WTC11 (cell line): ENCODE data around the gene RARB. TPM values are rescaled to one million over a fixed set of nuclear protein-coding genes. Genes with fewer than 3 reads are reported as not detected.

Source experiments
- ATAC-seq: fragments of 200-7000 bp; cut with Tn5 transposase; 2 replicates; pipeline ENCODE4 v1.10.0; 2021; ENCODE audit warnings: mild to moderate bottlenecking, moderate library complexity
- CTCF ChIA-PET: fragments of 300-600 bp; sonication (Branson Sonifier 250); formaldehyde crosslinking; loops from one replicate; lab custom pipeline; 2021; ENCODE audit warnings: antibody characterized with exemption; lab: Charles Lee
- POLR2A ChIA-PET: fragments of 350-600 bp; sonication (Branson Sonifier 250); formaldehyde crosslinking; loops from one replicate; lab custom pipeline; 2021; ENCODE audit warnings: antibody characterized with exemption; lab: Charles Lee
- DNase-seq: peaks from one replicate; pipeline ENCODE4 v3.0.0; 2021; ENCODE audit warnings: low spot score
- H3K27ac Mint-ChIP-seq: 2 replicates; pipeline ENCODE4 v1.8.0; 2021; ENCODE audit warnings: mixed read lengths
- H3K27me3 Mint-ChIP-seq: 2 replicates; pipeline ENCODE4 v1.8.0; 2021; ENCODE audit warnings: low read depth, mild to moderate bottlenecking, moderate library complexity, mixed read lengths
- H3K36me3 Mint-ChIP-seq: 2 replicates; pipeline ENCODE4 v1.8.0; 2021; ENCODE audit warnings: mixed read lengths
- H3K4me1 Mint-ChIP-seq: 2 replicates; pipeline ENCODE4 v1.8.0; 2022; ENCODE audit warnings: mixed read lengths
- H3K4me3 Mint-ChIP-seq: 2 replicates; pipeline ENCODE4 v1.8.0; 2021; ENCODE audit warnings: mild to moderate bottlenecking, moderate library complexity, mixed read lengths
- H3K9me3 Mint-ChIP-seq: 2 replicates; pipeline ENCODE4 v1.8.0; 2021; ENCODE audit warnings: mixed read lengths
- CREB1 ChIP-seq: sonication (generic); formaldehyde crosslinking; IDR thresholded peaks from 2 replicates; pipeline ENCODE4 v1.8.0; 2023; ENCODE audit warnings: mild to moderate bottlenecking, missing genetic modification reagents
- FOXK1 ChIP-seq: sonication (generic); formaldehyde crosslinking; IDR thresholded peaks from 2 replicates; pipeline ENCODE4 v1.8.0; 2022; ENCODE audit warnings: mild to moderate bottlenecking, moderate library complexity, missing genetic modification reagents
- FOXP1 ChIP-seq: sonication (generic); formaldehyde crosslinking; IDR thresholded peaks from 2 replicates; pipeline ENCODE4 v1.8.0; 2022; ENCODE audit warnings: missing genetic modification reagents, mild to moderate bottlenecking, moderate library complexity, borderline replicate concordance
- JUN ChIP-seq: sonication (generic); formaldehyde crosslinking; IDR thresholded peaks from 2 replicates; pipeline ENCODE4 v1.8.0; 2023; ENCODE audit warnings: mild to moderate bottlenecking, missing genetic modification reagents
- MXD4 ChIP-seq: fragments of 250-450 bp; sonication (Bioruptor Pico); IDR thresholded peaks from 2 replicates; pipeline ENCODE4 v1.8.0; 2021; ENCODE audit warnings: mild to moderate bottlenecking, moderate library complexity, borderline replicate concordance
- NFATC4 ChIP-seq: fragments of 250-450 bp; sonication (Bioruptor Pico); IDR thresholded peaks from 2 replicates; pipeline ENCODE4 v1.9.0; 2021; ENCODE audit warnings: mild to moderate bottlenecking
- NR2C2 ChIP-seq: sonication (generic); formaldehyde crosslinking; IDR thresholded peaks from 2 replicates; pipeline ENCODE4 v1.8.0; 2022; ENCODE audit warnings: mild to moderate bottlenecking, missing genetic modification reagents
- NR3C1 ChIP-seq: sonication (generic); formaldehyde crosslinking; conservative IDR thresholded peaks from 2 replicates; pipeline ENCODE4 v1.8.1; 2023; ENCODE audit warnings: low read depth, mild to moderate bottlenecking, missing genetic modification reagents
- RELA ChIP-seq: sonication (generic); formaldehyde crosslinking; IDR thresholded peaks from 2 replicates; pipeline ENCODE4 v1.8.1; 2022; ENCODE audit warnings: missing genetic modification reagents, mild to moderate bottlenecking, borderline replicate concordance
- SMAD3 ChIP-seq: sonication (generic); formaldehyde crosslinking; IDR thresholded peaks from 2 replicates; pipeline ENCODE4 v1.8.0; 2022; ENCODE audit warnings: missing genetic modification reagents, mild to moderate bottlenecking, borderline replicate concordance
- SOX15 ChIP-seq: fragments of 250-450 bp; sonication (Bioruptor Pico); IDR thresholded peaks from 2 replicates; pipeline ENCODE4 v1.9.0; 2021; ENCODE audit warnings: mild to moderate bottlenecking
- TCF7 ChIP-seq: sonication (generic); formaldehyde crosslinking; IDR thresholded peaks from 2 replicates; pipeline ENCODE4 v1.8.0; 2022; ENCODE audit warnings: mild to moderate bottlenecking, low read depth, missing genetic modification reagents, moderate library complexity
- ZBTB21 ChIP-seq: sonication (generic); formaldehyde crosslinking; IDR thresholded peaks from 2 replicates; pipeline ENCODE4 v1.8.1; 2023; ENCODE audit warnings: mild to moderate bottlenecking, missing genetic modification reagents, borderline replicate concordance
- ZNF121 ChIP-seq: sonication (generic); formaldehyde crosslinking; IDR thresholded peaks from 2 replicates; pipeline ENCODE4 v1.8.0; 2023; ENCODE audit warnings: missing genetic modification reagents
- ZNF219 ChIP-seq: sonication (generic); formaldehyde crosslinking; IDR thresholded peaks from 2 replicates; pipeline ENCODE4 v1.8.0; 2023; ENCODE audit warnings: missing genetic modification reagents, mild to moderate bottlenecking, borderline replicate concordance
- ZNF423 ChIP-seq: fragments of 250-450 bp; sonication (Bioruptor Pico); IDR thresholded peaks from 2 replicates; pipeline ENCODE4 v2.1.2; 2022; ENCODE audit warnings: mild to moderate bottlenecking, moderate library complexity
- total RNA-seq: library from RNA; stranded (reverse); gene quantifications from 3 replicates; pipeline ENCODE4 v1.2.3, GENCODE V29; 2021
- TF ChIP-seq, protein P1 (sequence below): fragments of 250-450 bp; sonication (Bioruptor Pico); IDR thresholded peaks from 2 replicates; pipeline ENCODE4 v1.9.0; 2021; ENCODE audit warnings: mild to moderate bottlenecking
- TF ChIP-seq, protein P2 (sequence below): fragments of 200-600 bp; IDR thresholded peaks from 2 replicates; pipeline ENCODE4 v1.8.0; 2022; ENCODE audit warnings: antibody characterized with exemption
- TF ChIP-seq, protein P3 (sequence below): sonication (generic); formaldehyde crosslinking; IDR thresholded peaks from 2 replicates; pipeline ENCODE4 v1.8.0; 2023; ENCODE audit warnings: mild to moderate bottlenecking, missing genetic modification reagents
- TF ChIP-seq, protein P4 (sequence below): sonication (generic); formaldehyde crosslinking; IDR thresholded peaks from 2 replicates; pipeline ENCODE4 v1.8.0; 2023; ENCODE audit warnings: missing genetic modification reagents, mild to moderate bottlenecking, borderline replicate concordance
- TF ChIP-seq, protein P5 (sequence below): sonication (generic); formaldehyde crosslinking; IDR thresholded peaks from 2 replicates; pipeline ENCODE4 v1.8.0; 2022; ENCODE audit warnings: missing genetic modification reagents
- TF ChIP-seq, protein P6 (sequence below): sonication (generic); formaldehyde crosslinking; conservative IDR thresholded peaks from 2 replicates; pipeline ENCODE4 v1.8.1; 2022; ENCODE audit warnings: mild to moderate bottlenecking, missing genetic modification reagents

The RARB gene
- total RNA-seq, 1 experiment from 2014 or later: not detected

DNA sequence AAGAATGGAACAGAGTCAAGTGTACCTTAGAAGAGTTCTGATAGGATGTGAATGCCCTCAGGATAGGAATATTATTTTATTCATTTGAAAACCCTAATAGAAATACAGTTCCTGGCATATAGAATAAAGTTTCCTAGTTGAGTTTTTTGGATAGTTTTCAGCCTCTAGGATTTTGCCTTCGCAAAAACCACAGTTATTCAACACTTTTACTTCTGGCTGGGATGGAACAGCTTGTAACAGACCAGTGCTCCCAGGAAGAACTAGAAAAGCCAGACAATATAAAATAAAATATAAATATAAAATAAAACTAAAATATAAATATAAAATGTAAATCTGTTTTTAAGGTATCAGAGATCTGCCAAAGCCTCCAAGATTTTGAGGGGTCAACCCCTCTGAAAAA, 27.5 kb upstream of the RARB start:
- Mint-ChIP-seq H3K27ac (no peak overlapping the region), H3K4me1 (peaks cover 4% of the 10 kb centered on the region; the same call in 1 of the 2 replicates), H3K36me3 (0 out of 2 replicates have a peak, but pooled peaks cover 2% of the 10 kb centered on the region), H3K4me3 (no peak overlapping the region), H3K9me3 (peaks cover 6% of the 10 kb centered on the region), H3K27me3 (no peaks in the 10 kb centered on the region)
- CTCF ChIA-PET: no interaction called here
- POLR2A ChIA-PET: no interaction called here
- ATAC-seq (no peak), DNase-seq (no peak)
- TF ChIP-seq NR3C1 (CRISPR knock-in tag): no peak
- TF ChIP-seq, protein P1, sequence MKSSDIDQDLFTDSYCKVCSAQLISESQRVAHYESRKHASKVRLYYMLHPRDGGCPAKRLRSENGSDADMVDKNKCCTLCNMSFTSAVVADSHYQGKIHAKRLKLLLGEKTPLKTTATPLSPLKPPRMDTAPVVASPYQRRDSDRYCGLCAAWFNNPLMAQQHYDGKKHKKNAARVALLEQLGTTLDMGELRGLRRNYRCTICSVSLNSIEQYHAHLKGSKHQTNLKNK (CRISPR knock-in tag): no peak
- TF ChIP-seq, protein P2, sequence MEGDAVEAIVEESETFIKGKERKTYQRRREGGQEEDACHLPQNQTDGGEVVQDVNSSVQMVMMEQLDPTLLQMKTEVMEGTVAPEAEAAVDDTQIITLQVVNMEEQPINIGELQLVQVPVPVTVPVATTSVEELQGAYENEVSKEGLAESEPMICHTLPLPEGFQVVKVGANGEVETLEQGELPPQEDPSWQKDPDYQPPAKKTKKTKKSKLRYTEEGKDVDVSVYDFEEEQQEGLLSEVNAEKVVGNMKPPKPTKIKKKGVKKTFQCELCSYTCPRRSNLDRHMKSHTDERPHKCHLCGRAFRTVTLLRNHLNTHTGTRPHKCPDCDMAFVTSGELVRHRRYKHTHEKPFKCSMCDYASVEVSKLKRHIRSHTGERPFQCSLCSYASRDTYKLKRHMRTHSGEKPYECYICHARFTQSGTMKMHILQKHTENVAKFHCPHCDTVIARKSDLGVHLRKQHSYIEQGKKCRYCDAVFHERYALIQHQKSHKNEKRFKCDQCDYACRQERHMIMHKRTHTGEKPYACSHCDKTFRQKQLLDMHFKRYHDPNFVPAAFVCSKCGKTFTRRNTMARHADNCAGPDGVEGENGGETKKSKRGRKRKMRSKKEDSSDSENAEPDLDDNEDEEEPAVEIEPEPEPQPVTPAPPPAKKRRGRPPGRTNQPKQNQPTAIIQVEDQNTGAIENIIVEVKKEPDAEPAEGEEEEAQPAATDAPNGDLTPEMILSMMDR: no peak
- TF ChIP-seq ZNF219: no peak
- no peak for TF ChIP-seq FOXP1 (CRISPR knock-in tag)
- TF ChIP-seq FOXK1: no peak
- TF ChIP-seq, protein P3, sequence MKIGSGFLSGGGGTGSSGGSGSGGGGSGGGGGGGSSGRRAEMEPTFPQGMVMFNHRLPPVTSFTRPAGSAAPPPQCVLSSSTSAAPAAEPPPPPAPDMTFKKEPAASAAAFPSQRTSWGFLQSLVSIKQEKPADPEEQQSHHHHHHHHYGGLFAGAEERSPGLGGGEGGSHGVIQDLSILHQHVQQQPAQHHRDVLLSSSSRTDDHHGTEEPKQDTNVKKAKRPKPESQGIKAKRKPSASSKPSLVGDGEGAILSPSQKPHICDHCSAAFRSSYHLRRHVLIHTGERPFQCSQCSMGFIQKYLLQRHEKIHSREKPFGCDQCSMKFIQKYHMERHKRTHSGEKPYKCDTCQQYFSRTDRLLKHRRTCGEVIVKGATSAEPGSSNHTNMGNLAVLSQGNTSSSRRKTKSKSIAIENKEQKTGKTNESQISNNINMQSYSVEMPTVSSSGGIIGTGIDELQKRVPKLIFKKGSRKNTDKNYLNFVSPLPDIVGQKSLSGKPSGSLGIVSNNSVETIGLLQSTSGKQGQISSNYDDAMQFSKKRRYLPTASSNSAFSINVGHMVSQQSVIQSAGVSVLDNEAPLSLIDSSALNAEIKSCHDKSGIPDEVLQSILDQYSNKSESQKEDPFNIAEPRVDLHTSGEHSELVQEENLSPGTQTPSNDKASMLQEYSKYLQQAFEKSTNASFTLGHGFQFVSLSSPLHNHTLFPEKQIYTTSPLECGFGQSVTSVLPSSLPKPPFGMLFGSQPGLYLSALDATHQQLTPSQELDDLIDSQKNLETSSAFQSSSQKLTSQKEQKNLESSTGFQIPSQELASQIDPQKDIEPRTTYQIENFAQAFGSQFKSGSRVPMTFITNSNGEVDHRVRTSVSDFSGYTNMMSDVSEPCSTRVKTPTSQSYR (CRISPR knock-in tag): no peak
- no peak for TF ChIP-seq ZBTB21 (CRISPR knock-in tag)
- TF ChIP-seq TCF7: no peak
- TF ChIP-seq ZNF423 (CRISPR knock-in tag): no peak
- TF ChIP-seq CREB1 (CRISPR knock-in tag): no peak
- TF ChIP-seq RELA (CRISPR knock-in tag): no peak
- TF ChIP-seq ZNF121 (CRISPR knock-in tag): no peak
- TF ChIP-seq, protein P4, sequence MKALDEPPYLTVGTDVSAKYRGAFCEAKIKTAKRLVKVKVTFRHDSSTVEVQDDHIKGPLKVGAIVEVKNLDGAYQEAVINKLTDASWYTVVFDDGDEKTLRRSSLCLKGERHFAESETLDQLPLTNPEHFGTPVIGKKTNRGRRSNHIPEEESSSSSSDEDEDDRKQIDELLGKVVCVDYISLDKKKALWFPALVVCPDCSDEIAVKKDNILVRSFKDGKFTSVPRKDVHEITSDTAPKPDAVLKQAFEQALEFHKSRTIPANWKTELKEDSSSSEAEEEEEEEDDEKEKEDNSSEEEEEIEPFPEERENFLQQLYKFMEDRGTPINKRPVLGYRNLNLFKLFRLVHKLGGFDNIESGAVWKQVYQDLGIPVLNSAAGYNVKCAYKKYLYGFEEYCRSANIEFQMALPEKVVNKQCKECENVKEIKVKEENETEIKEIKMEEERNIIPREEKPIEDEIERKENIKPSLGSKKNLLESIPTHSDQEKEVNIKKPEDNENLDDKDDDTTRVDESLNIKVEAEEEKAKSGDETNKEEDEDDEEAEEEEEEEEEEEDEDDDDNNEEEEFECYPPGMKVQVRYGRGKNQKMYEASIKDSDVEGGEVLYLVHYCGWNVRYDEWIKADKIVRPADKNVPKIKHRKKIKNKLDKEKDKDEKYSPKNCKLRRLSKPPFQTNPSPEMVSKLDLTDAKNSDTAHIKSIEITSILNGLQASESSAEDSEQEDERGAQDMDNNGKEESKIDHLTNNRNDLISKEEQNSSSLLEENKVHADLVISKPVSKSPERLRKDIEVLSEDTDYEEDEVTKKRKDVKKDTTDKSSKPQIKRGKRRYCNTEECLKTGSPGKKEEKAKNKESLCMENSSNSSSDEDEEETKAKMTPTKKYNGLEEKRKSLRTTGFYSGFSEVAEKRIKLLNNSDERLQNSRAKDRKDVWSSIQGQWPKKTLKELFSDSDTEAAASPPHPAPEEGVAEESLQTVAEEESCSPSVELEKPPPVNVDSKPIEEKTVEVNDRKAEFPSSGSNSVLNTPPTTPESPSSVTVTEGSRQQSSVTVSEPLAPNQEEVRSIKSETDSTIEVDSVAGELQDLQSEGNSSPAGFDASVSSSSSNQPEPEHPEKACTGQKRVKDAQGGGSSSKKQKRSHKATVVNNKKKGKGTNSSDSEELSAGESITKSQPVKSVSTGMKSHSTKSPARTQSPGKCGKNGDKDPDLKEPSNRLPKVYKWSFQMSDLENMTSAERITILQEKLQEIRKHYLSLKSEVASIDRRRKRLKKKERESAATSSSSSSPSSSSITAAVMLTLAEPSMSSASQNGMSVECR (CRISPR knock-in tag): no peak
- no peak for TF ChIP-seq NFATC4

DNA sequence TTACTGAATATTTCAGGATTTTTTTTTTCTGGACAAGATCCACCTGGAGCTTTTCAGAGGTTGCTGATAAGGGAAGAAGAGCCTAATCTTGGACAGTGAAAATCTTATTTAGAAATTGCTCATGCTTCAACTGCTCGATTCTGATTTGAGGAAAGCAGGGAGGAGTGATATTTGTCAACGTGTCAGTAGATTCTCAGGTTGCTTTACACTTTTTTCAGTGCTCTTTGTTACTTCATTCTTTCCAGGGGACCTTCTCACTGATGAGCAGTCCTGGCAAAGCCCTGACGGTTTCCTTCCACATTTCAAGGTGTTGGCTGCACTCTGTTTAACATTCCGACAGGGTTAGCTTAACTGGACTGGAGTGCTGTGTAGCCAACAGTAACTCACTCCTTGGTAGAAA, 24.1 kb upstream of the RARB start:
- DNase-seq: no peak
- peaks cover 6% of the 10 kb centered on the region for H3K9me3 Mint-ChIP-seq
- POLR2A ChIA-PET: no interaction called here
- 0 out of 2 replicates have a peak, but pooled peaks cover 2% of the 10 kb centered on the region for H3K36me3 Mint-ChIP-seq
- H3K4me1 Mint-ChIP-seq: no peaks in the 10 kb centered on the region
- no peak overlapping the region for H3K27ac Mint-ChIP-seq
- H3K4me3 Mint-ChIP-seq: no peak overlapping the region
- ATAC-seq: no peak
- CTCF ChIA-PET: no interaction called here
- no peaks in the 10 kb centered on the region for H3K27me3 Mint-ChIP-seq
- TF ChIP-seq, protein P5, sequence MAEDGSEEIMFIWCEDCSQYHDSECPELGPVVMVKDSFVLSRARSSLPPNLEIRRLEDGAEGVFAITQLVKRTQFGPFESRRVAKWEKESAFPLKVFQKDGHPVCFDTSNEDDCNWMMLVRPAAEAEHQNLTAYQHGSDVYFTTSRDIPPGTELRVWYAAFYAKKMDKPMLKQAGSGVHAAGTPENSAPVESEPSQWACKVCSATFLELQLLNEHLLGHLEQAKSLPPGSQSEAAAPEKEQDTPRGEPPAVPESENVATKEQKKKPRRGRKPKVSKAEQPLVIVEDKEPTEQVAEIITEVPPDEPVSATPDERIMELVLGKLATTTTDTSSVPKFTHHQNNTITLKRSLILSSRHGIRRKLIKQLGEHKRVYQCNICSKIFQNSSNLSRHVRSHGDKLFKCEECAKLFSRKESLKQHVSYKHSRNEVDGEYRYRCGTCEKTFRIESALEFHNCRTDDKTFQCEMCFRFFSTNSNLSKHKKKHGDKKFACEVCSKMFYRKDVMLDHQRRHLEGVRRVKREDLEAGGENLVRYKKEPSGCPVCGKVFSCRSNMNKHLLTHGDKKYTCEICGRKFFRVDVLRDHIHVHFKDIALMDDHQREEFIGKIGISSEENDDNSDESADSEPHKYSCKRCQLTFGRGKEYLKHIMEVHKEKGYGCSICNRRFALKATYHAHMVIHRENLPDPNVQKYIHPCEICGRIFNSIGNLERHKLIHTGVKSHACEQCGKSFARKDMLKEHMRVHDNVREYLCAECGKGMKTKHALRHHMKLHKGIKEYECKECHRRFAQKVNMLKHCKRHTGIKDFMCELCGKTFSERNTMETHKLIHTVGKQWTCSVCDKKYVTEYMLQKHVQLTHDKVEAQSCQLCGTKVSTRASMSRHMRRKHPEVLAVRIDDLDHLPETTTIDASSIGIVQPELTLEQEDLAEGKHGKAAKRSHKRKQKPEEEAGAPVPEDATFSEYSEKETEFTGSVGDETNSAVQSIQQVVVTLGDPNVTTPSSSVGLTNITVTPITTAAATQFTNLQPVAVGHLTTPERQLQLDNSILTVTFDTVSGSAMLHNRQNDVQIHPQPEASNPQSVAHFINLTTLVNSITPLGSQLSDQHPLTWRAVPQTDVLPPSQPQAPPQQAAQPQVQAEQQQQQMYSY: no peak
- TF ChIP-seq SMAD3 (CRISPR knock-in tag) (no peak), NR3C1 (CRISPR knock-in tag) (no peak), JUN (CRISPR knock-in tag) (no peak), NR2C2 (no peak), SOX15 (CRISPR knock-in tag) (no peak), MXD4 (no peak), CREB1 (CRISPR knock-in tag) (no peak), RELA (CRISPR knock-in tag) (no peak)
- TF ChIP-seq, protein P6, sequence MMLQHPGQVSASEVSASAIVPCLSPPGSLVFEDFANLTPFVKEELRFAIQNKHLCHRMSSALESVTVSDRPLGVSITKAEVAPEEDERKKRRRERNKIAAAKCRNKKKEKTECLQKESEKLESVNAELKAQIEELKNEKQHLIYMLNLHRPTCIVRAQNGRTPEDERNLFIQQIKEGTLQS: no peak
